ENCODE results near the gene SNRK.

- no peak for TF ChIP-seq AGO1 (IDR thresholded peaks at IDR 0.05; ENCODE audit: low read depth, low read length, poor library complexity, severe bottlenecking)
- TF ChIP-seq EP300 (IDR thresholded peaks at IDR 0.05; ENCODE audit: low read depth in 2 of 2, low read length in 2 of 2) = no peak
- TF ChIP-seq EP300 (CRISPR knock-in tag; IDR thresholded peaks at IDR 0.05; ENCODE audit: borderline replicate concordance) = no peak
- no peak for TF ChIP-seq ZNF713 (CRISPR knock-in tag; IDR thresholded peaks at IDR 0.05)
- no peak for TF ChIP-seq RAD21 (CRISPR knock-in tag; IDR thresholded peaks at IDR 0.05)
- TF ChIP-seq ZNF263 (CRISPR knock-in tag; IDR thresholded peaks at IDR 0.05) = no peak
Observed at GRCh38 chr3:43249405-43249804, 36.9 kb upstream of the SNRK start.

All from HepG2 (cell line).